Activated CD4-positive, alpha-beta T cell treated with anti-CD3 and anti-CD28 coated beads, Interleukin-2, amount 10 ng/mL, durations not matched to agents 24 days and 14 days (primary cell): Measurements from ENCODE around the gene MYL4. TPM values are rescaled to one million over a fixed set of nuclear protein-coding genes. Genes with fewer than 3 reads are reported as not detected.

Experiments used
- DNase-seq: peaks from one replicate; pipeline ENCODE4 v3.0.0; 2022
- H3K27ac Mint-ChIP-seq: one replicate; pipeline ENCODE4 v1.8.0; 2022; ENCODE audit warnings: mild to moderate bottlenecking, mixed read lengths
- H3K27me3 Mint-ChIP-seq: one replicate; pipeline ENCODE4 v1.8.0; 2022; ENCODE audit warnings: mixed read lengths
- H3K36me3 Mint-ChIP-seq: one replicate; pipeline ENCODE4 v1.8.0; 2022; ENCODE audit warnings: low read depth, mild to moderate bottlenecking, mixed read lengths
- H3K4me1 Mint-ChIP-seq: one replicate; pipeline ENCODE4 v1.8.0; 2021; ENCODE audit warnings: mixed read lengths
- H3K4me3 Mint-ChIP-seq: one replicate; pipeline ENCODE4 v1.8.0; 2022; ENCODE audit warnings: mild to moderate bottlenecking, moderate library complexity, mixed read lengths
- H3K9me3 Mint-ChIP-seq: one replicate; pipeline ENCODE4 v1.8.0; 2021; ENCODE audit warnings: mixed read lengths
- intact Hi-C: fragments of 100-400 bp; cut with micrococcal nuclease; formaldehyde crosslinking; loops from one replicate; pipeline ENCODE4 v1.15.1; 2023
- total RNA-seq: library from RNA; stranded (reverse); gene quantifications from 2 replicates; pipeline ENCODE4 v1.2.3, GENCODE V29; 2022

MYL4 gene
- total RNA-seq, 1 donor from 2014 or later: not detected

- H3K36me3 Mint-ChIP-seq: no peaks in the 10 kb centered on the region
- peaks cover 12% of the 10 kb centered on the region for H3K9me3 Mint-ChIP-seq
- no peak overlapping the region for H3K4me3 Mint-ChIP-seq
- intact Hi-C loops: no loop called here
- peaks cover 24% of the 10 kb centered on the region for H3K27me3 Mint-ChIP-seq
- DNase-seq: no peak
- H3K27ac Mint-ChIP-seq: no peak overlapping the region
- no peaks in the 10 kb centered on the region for H3K4me1 Mint-ChIP-seq
These were observed 62.0 kb downstream of the MYL4 start for GRCh38 chr17:47270946-47271705.

GRCh38 chr17:47272491-47272890 lies 63.3 kb downstream of the MYL4 start:
- H3K27me3 Mint-ChIP-seq: peaks cover 25% of the 10 kb centered on the region
- intact Hi-C loops: no loop called here
- H3K4me3 Mint-ChIP-seq: no peak overlapping the region

GRCh38 chr17:47273245-47273644 lies 64.1 kb downstream of the MYL4 start:
- Mint-ChIP-seq H3K4me3 (no peak overlapping the region), H3K9me3 (peaks cover 10% of the 10 kb centered on the region), H3K27me3 (peaks cover 27% of the 10 kb centered on the region), H3K36me3 (no peaks in the 10 kb centered on the region), H3K4me1 (no peaks in the 10 kb centered on the region), H3K27ac (no peak overlapping the region)
- DNase-seq: no peak
- intact Hi-C loops: no loop called here

More at GRCh38 chr17:47272491-47272890, 63.3 kb downstream of the MYL4 start:
- Mint-ChIP-seq H3K36me3 (no peaks in the 10 kb centered on the region), H3K27ac (no peak overlapping the region), H3K9me3 (peaks cover 12% of the 10 kb centered on the region), H3K4me1 (no peaks in the 10 kb centered on the region)
- DNase-seq: no peak

Other genes with a start within 250 kb of the MYL4 start
- not detected in 2 replicates for gene RPRML, start 230.1 kb upstream of the MYL4 start, total RNA-seq
- 95.4 and 101 TPM in 2 replicates for gene CDC27, start 20.1 kb upstream of the MYL4 start, total RNA-seq
- gene ITGB3, start 44.5 kb downstream of the MYL4 start, total RNA-seq: not detected in 2 replicates
- gene EFCAB13, start 114.6 kb downstream of the MYL4 start, total RNA-seq: 1.1 and 1.9 TPM in 2 replicates